ENCODE measurements around the gene CASKIN1.

GRCh38 chr16:2186064-2186463, 10.3 kb downstream of the CASKIN1 start:
- TF ChIP-seq GATA2 (IDR thresholded peaks at IDR 0.05; ENCODE audit: low read depth, low read length) (no peak), GATA3 (IDR thresholded peaks at IDR 0.05; ENCODE audit: low read depth, low read length) (no peak)

Data from SH-SY5Y (cell line).